Thyroid gland (tissue), 4 donors: Measurements from ENCODE around the gene ZNF260.

Experiments
- CTCF ChIP-seq, 6 experiments: fragments of 200-600 bp in 3 of 6; fragments of 450-650 bp in 3 of 6; sonication (generic) in 3 of 6; IDR thresholded peaks; one replicate each; pipeline ENCODE4 v1.5.1; 2016 to 2019; ENCODE audit warnings: antibody characterized with exemption in 6 of 6, mild to moderate bottlenecking in 2 of 6, inconsistent platforms in 1 of 6, moderate library complexity in 1 of 6
- POLR2A ChIP-seq, 2 donors: fragments of 450-650 bp; IDR thresholded peaks; one replicate each; pipeline ENCODE4 v1.6.1; 2017; ENCODE audit warnings: antibody characterized with exemption in 2 of 2, mild to moderate bottlenecking in 2 of 2, moderate library complexity in 1 of 2

DNA sequence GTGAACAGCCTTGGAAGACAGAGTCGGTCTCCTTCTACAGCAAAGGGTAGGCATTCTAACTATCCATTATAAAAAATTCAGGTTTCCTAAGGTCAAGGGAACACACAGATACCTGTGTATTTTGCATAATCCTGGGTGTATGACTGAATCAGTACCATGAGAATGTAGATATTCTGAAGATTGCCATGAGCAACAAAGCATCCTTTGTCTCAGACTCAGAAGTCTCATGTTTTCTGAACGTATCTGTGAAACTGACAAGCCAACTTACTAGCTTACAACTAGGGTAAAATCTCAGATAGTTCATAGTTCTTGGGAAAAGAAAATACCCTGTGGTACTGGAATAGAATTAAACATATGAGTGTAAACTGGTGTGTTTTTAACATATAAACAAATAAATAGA lies 45.2 kb downstream of the ZNF260 start:
- TF ChIP-seq CTCF (IDR thresholded peaks at IDR 0.05) = no peak
- TF ChIP-seq POLR2A (IDR thresholded peaks at IDR 0.05) = no peak
